ENCODE results near the gene ARAP1.

- TF ChIP-seq POLR2A (IDR thresholded peaks at IDR 0.05; ENCODE audit: extremely low read depth, insufficient read length): no peak
- no peak for TF ChIP-seq CTCF (IDR thresholded peaks at IDR 0.05; ENCODE audit: low read depth, low read length)
- no peak for TF ChIP-seq MAX (IDR thresholded peaks at IDR 0.05; ENCODE audit: low read depth, low read length)
- no peak for TF ChIP-seq MYC (IDR thresholded peaks at IDR 0.05; ENCODE audit: low read depth, low read length)
Measured at GRCh38 chr11:72641522-72642042, 110.6 kb downstream of the ARAP1 start.
